ENCODE measurements around the gene SLC49A3. TPM values are rescaled to one million over a fixed set of nuclear protein-coding genes. Genes with fewer than 3 reads are reported as not detected.
A peak's percentile ranks its signal among the peaks of the same experiment; 100 is the strongest.

Gene SLC49A3
- total and polyA plus RNA-seq, 2 of the 13 experiments (the other 11 are each of a cell fraction or from before 2014, with no cell fraction given): 0.07 to 0.17 TPM

- TF ChIP-seq RCOR2 (CRISPR knock-in tag; IDR thresholded peaks at IDR 0.05): 0 out of 2 replicates have a peak, but pooled peaks have one; percentile 47
- TF ChIP-seq ATF1 (CRISPR knock-in tag; IDR thresholded peaks at IDR 0.05): no peak
- TF ChIP-seq SIN3B (IDR thresholded peaks at IDR 0.05; ENCODE audit: low read length): no peak
- peak; percentile 89 for TF ChIP-seq ZFP36L1 (CRISPR knock-in tag; IDR thresholded peaks at IDR 0.05)
- no peak for TF ChIP-seq RFX1 (IDR thresholded peaks at IDR 0.05)
- peak; percentile 40 for TF ChIP-seq PHF5A (CRISPR knock-in tag; IDR thresholded peaks at IDR 0.05; ENCODE audit: low read depth, unreplicated experiment)
- no peak for TF ChIP-seq NKX3-1 (CRISPR knock-in tag; IDR thresholded peaks at IDR 0.05)
- no peak for TF ChIP-seq KDM4B (CRISPR knock-in tag; IDR thresholded peaks at IDR 0.05)
- no peak for TF ChIP-seq GABPA (IDR thresholded peaks at IDR 0.05; ENCODE audit: low read depth, low read length)
- TF ChIP-seq GABPA (CRISPR knock-in tag; IDR thresholded peaks at IDR 0.05; ENCODE audit: low read depth): no peak
- no peak for TF ChIP-seq RFX5 (IDR thresholded peaks at IDR 0.05; ENCODE audit: low read depth, low read length)
- no peak for TF ChIP-seq NR3C1 (CRISPR knock-in tag; IDR thresholded peaks at IDR 0.05)
- TF ChIP-seq ZNF780A (CRISPR knock-in tag; IDR thresholded peaks at IDR 0.05): no peak
- peak; percentile 50; the same call in 1 of the 2 replicates for TF ChIP-seq KMT2B (CRISPR knock-in tag; IDR thresholded peaks at IDR 0.05)
- TF ChIP-seq SNAPC4 (CRISPR knock-in tag; IDR thresholded peaks at IDR 0.05): no peak
- no peak for TF ChIP-seq FUBP1 (CRISPR knock-in tag; IDR thresholded peaks at IDR 0.05; ENCODE audit: borderline replicate concordance)
- TF ChIP-seq MED8 (CRISPR knock-in tag; IDR thresholded peaks at IDR 0.05; ENCODE audit: insufficient replicate concordance): no peak
- no peak for TF ChIP-seq IRX3 (CRISPR knock-in tag; IDR thresholded peaks at IDR 0.05; ENCODE audit: borderline replicate concordance, low read depth)
- TF ChIP-seq ASH2L (IDR thresholded peaks at IDR 0.05; ENCODE audit: insufficient read length, low read depth, low read length): no peak
- TF ChIP-seq GABPB1 (CRISPR knock-in tag; IDR thresholded peaks at IDR 0.05): peak; percentile 55; the same call in 1 of the 2 replicates
- TF ChIP-seq GPBP1L1 (CRISPR knock-in tag; IDR thresholded peaks at IDR 0.05): no peak
- TF ChIP-seq ZNF777 (CRISPR knock-in tag; IDR thresholded peaks at IDR 0.05): 0 out of 2 replicates have a peak, but pooled peaks have one; percentile 36
These were observed 4.0 kb upstream of the SLC49A3 start (continued) for GRCh38 chr4:692771-693554.
